PFSK-1 (cell line): ENCODE results near the gene GAS7.
A peak's percentile ranks its signal among the peaks of the same experiment; 100 is the strongest.

Source experiments
- FOXP2 ChIP-seq: optimal IDR thresholded peaks from 2 replicates; pipeline ENCODE3; 2011; ENCODE audit warnings: borderline replicate concordance, control low read depth, inconsistent platforms; ENCODE audit not compliant: insufficient read depth; ENCODE audit errors: extremely low read length, extremely low read depth
- POLR2AphosphoS5 ChIP-seq: IDR thresholded peaks from 2 replicates; pipeline ENCODE4 v1.6.1; 2012; ENCODE audit warnings: low read depth, mild to moderate bottlenecking, control low read depth, low read length, moderate library complexity
- REST ChIP-seq, 2 experiments: IDR thresholded peaks; 2 replicates each; pipeline versions ENCODE4 v1.6.1 to v1.8.0; 2011 to 2012; ENCODE audit warnings: low read depth in 2 of 2, low read length in 2 of 2, control low read depth in 1 of 2, inconsistent platforms in 1 of 2, mild to moderate bottlenecking in 1 of 2, moderate library complexity in 1 of 2; ENCODE audit not compliant: insufficient read depth in 1 of 2
- SIN3A ChIP-seq: IDR thresholded peaks from 2 replicates; pipeline ENCODE4 v1.6.1; 2012; ENCODE audit warnings: mild to moderate bottlenecking, low read length, moderate library complexity, borderline replicate concordance; ENCODE audit not compliant: insufficient read depth
- TAF1 ChIP-seq: IDR thresholded peaks from 2 replicates; pipeline ENCODE4 v1.6.1; 2012; ENCODE audit warnings: low read length, control low read depth, borderline replicate concordance; ENCODE audit not compliant: insufficient read depth

- TF ChIP-seq REST (IDR thresholded peaks at IDR 0.05; ENCODE audit: insufficient read depth in 1 of 2, low read depth in 2 of 2, low read length in 2 of 2): peak in 1 of 2 experiments; percentile 48; a peak in 1 of 4 replicates
- no peak for TF ChIP-seq TAF1
- 0 out of 2 replicates have a peak, but pooled peaks have one; percentile 33 for TF ChIP-seq SIN3A
- TF ChIP-seq POLR2AphosphoS5: peak; percentile 54; the same call in 1 of the 2 replicates
- peak; percentile 46 for TF ChIP-seq FOXP2
Observed at GRCh38 chr17:10061111-10061845, 137.1 kb downstream of the GAS7 start.
